Adrenal gland (tissue), 5 donors: ENCODE measurements around the gene SOX10.

ENCODE experiments used
- POLR2A ChIP-seq, 2 donors: fragments of 450-650 bp; IDR thresholded peaks; one replicate each; pipeline ENCODE4 v1.6.1; 2017; ENCODE audit warnings: antibody characterized with exemption in 2 of 2, mild to moderate bottlenecking in 2 of 2, moderate library complexity in 1 of 2
- TF ChIP-seq, protein P1 (sequence below), 6 experiments: fragments of 450-650 bp in 4 of 6; fragments of 200-600 bp in 2 of 6; sonication (generic) in 1 of 6; IDR thresholded peaks; 1 replicate in 5 of 6; 2 replicates in 1 of 6; pipeline versions ENCODE4 v1.5.1 to v1.8.0; 2016 to 2021; ENCODE audit warnings: antibody characterized with exemption in 6 of 6, mild to moderate bottlenecking in 2 of 6, moderate library complexity in 1 of 6
- donor health status: DM: no; HTN: no; CAD: no.

DNA sequence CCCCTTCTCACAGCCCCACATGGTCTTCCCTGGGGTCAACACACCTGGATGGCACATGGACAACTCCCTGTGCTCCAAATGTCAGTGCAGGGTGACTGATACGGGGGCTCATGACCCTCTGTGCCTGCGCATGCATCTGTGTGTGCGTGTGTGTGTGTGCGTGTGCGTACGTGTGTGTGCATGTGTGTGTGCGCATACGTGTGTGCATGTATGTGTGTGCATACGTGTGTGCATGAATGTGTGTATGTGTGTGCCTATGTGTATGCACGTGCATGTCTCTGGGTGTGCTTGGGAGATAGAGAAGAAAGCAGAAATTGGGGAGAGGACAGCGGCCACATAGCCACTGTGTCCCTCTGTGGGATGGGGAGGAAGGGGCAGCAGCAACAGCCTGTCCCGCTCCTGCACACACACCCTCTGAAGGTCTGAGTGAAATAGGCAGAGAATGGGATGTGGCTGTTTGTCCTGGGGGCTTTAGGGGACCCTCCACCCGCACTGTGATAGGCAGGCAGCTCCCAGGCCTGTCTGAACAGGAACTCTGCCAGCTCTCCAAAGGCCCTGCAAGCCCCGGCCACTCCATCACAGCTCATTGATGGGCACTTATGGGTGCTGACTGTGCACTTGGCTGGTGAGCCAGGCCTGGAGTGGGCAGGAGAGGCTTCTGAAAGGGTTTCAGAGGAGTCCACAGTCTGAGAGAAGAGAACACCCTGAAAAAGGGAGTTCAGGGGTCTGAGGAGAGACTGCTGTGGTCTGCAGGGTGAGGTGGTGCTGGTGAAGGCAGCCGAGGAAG is 44.2 kb upstream of the SOX10 start:
- TF ChIP-seq, protein P1, sequence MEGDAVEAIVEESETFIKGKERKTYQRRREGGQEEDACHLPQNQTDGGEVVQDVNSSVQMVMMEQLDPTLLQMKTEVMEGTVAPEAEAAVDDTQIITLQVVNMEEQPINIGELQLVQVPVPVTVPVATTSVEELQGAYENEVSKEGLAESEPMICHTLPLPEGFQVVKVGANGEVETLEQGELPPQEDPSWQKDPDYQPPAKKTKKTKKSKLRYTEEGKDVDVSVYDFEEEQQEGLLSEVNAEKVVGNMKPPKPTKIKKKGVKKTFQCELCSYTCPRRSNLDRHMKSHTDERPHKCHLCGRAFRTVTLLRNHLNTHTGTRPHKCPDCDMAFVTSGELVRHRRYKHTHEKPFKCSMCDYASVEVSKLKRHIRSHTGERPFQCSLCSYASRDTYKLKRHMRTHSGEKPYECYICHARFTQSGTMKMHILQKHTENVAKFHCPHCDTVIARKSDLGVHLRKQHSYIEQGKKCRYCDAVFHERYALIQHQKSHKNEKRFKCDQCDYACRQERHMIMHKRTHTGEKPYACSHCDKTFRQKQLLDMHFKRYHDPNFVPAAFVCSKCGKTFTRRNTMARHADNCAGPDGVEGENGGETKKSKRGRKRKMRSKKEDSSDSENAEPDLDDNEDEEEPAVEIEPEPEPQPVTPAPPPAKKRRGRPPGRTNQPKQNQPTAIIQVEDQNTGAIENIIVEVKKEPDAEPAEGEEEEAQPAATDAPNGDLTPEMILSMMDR (IDR thresholded peaks at IDR 0.05), result no peak
- TF ChIP-seq POLR2A (IDR thresholded peaks at IDR 0.05), result no peak
